GM21447 (cell line): ENCODE data around the gene TMPRSS4.

Source experiments
- ATAC-seq: cut with Tn5 transposase; IDR thresholded peaks from one replicate; pipeline ENCODE4 v1.9.1; 2021; ENCODE audit not compliant: unreplicated experiment

Gene TMPRSS4

DNA sequence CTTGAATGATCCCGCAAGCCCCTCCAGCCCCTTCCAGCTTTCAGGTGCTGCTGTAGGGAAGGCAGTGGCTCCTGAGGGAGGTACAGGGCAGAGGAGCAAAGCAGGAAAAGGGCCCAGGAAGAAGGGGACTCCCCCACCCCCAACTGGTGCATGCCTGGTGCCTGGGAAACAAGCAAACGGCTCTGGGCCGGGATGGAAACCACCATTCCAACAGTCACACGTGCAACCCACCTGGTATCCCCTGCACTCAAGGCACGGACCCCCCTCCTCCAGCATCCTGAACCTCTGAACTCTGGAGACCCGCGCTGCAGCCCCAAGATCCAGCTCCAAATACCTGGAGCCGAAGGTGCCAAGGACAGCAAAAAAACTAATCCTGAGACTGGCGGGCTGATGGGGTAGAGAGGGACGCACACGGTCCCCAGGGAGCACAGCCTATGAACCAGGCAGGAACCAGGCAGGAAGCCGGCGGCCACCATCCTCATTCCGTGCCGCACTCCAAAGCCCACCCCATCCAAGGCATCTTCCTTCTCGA is 75.2 kb downstream of the TMPRSS4 start:
- no peak for ATAC-seq

DNA sequence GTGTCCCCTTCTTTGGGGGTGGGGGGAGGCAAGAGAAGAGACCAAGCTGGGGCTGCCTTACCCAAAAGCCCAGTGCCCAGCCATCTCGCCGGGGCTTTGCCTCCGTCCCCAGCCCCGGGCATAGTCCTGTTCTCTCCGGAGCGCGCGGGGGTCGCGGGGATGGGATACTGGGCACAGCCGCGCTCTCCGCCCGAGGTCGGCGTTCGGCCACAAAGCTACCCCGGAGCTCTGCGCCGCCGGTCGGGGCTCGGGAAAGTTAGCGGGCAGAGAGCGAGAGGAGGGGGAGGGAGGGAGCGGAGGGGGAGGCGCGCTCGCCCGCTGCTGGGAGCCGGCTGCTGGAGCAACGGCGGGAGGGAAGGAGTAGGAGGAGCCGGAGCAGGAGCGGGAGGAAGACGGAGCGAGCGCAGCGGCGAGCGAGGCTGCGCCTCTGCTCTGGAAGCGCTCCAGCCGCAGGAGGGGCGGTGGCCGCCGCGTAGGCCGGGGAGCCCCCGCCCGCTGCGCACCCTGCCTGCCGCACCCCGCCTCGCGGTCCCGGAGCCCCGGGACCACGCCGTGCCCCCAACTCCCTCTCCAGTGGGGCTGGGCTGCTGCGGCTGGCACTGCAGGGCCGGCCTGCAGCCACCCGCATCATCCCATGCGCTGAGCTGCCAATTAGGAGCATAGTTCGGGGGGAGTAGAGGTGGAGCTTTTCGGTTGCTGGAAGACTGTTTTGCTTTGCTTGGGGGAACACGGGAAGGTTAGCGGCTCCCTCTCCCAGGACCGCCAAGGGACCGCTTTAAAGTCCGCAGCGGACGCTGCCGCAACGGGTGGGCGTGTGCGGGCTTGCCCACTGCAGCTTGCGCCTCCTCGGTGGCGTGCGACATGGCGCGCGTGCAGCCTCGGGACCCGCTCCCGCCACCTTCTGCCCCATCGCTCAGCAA is 75.9 kb downstream of the TMPRSS4 start, which contains the start of gene SCN4B:
SCN4B (minus strand) TSS at position 272 of the 920 bp plus-strand sequence; CDS start at position 122, 150 bp downstream.
- ATAC-seq, result no peak

DNA sequence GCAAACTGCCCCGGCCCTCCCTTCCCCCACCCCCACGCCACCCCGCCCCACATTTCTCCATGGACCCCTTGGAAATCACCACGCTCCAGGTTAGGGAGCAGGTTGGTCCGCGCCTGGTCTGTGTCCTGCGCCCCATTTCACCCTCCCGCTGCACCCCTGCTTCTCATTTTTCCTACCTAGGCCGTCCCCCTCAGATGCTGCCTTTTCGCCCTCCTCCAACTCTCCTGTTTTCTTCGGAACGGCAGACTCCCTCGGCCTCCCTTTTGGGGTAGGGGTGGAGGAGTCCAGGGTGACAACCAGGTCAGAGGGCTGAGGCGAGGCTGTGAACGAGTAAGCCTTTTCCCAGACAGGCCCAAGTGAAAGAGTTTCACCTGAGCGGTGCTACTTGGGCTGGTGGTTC is 76.6 kb downstream of the TMPRSS4 start:
- no peak for ATAC-seq

DNA sequence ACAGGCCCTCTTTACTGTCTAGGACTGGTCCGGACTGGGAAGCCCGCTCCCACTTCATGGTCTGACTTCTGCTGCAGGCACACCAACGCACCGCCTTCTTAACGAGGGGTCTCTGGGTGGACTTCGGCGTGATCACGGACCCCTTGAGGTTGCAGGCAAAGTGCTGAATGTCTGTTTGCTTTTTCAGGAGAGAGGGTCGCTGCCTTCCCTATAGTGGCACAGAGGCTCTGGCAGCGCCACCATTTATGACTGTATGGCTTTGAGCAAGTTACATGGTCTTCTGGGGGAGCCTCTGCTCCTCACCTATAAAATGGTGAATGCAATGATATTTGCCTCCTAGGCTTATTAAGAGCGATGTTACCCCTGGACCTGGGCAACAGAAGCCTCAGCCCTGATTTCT is 77.1 kb downstream of the TMPRSS4 start:
- no peak for ATAC-seq

DNA sequence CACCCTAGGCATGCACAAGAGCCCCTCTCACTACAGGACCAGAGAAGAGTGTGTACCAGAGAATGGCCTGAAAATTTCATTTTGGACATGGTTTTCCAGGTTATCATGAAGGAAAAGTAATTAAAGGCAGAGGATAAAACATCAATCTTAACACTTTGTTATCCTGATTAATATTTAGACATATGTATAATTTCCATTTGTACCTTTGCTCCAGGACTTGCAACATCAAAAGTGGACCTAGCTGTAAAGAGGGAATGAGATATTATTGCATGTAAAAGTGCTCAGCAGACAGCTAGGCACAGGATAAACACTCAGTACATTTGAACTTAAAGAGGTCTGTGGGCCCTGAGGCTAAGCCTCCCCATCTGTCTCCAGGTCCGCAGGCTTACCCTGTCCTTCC is 77.8 kb downstream of the TMPRSS4 start:
- ATAC-seq, result no peak

DNA sequence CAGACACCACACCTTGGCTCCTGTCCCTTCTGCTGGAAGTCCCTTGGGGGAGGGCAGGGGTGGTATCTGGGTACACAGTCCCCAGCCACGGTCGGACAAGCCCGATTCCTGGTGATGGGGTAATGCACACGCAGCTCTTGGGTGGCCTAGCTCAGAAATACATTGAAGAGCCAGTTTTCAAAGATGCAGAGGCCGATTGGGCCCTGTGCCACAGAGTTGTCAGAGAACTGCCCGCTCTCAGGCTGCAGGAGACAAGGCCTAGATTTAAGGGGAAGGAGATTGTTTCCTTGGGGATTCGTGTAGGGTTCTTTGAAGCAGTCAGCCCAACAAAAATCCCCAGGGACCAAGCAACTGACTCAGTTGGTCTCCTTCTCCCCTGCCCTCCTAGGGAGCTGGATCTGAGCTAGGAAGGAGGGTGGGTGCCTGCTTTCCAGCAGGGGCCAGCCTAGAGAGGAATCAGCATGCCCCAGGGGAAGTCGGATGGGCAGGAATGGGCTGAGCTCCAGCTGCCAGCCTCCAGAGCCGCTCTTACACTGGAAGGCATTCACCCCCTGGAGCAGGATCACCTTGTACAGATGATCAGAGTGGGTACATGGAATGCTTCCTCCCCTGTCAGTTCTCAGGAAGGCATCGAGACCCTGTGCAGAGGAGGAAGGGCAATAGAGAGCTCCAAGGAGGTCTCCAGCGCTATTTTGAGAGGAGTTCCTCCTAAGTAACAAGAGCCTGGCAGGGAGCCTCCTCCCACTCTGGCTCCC is 79.1 kb downstream of the TMPRSS4 start:
- no peak for ATAC-seq

DNA sequence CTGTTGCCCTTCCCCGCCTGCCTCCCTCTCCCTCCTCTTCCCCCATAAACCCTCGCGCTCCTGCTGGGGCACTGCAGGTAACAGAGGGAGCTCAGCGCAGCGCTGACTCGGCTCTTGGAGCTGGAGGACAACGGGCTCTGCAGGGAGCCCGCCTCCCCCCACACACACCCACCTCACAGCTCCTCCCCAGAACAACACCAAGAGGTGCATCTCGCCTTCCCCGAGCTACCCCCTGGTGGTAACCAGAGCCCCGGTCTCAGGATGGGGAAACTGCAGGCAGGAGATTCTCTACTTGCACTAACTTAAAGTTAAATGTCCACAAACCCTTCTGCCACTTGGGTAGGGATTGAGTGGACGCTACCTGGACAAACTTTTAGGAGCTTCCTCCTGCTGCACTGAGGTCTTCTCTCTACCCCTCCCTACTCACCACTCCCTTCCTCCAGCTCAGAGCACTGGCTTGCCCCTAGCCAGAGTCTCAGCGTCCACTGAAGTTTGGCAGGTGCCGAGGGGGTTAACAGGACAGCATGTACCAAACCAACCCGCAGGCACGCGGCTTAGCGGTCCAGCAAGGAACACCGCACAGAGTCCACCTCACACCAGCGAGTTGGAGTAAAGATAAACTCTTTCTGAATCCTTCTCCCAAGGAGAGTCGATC is 79.8 kb downstream of the TMPRSS4 start:
- ATAC-seq, result no peak

DNA sequence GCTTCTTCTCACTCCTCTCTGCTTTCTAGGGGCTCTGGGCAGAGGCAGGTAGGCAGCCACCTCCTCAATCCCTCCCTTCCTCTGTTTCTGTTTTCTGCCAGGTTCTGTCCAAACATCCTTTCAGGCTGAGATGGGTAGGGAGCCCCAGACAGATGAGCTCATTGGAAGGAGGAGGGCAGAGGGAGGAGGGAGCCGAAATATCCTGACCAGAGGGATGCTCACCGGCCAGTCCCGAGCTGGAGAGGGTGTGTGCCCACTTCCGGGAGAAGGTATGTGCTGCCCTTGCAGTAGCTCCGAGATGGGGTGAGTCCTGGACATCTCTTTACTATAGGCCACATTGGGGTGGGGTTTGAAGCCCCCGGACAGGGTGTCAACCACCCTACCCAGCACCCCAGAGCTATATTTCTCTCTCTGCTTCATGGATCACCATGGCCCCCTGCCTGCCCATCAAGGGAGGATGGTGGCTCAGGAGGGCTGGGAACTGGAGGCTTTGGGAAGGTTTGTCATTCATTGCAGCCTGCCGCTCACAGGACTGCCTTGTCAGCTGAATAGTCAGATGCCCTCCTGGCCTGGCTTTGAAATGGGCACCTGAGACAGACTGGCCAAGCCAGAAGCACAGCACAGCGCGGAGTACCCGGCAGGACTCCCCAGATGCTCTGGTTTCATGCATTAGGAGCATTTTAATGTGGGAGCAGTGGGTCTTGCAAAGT is 80.5 kb downstream of the TMPRSS4 start:
- no peak for ATAC-seq

DNA sequence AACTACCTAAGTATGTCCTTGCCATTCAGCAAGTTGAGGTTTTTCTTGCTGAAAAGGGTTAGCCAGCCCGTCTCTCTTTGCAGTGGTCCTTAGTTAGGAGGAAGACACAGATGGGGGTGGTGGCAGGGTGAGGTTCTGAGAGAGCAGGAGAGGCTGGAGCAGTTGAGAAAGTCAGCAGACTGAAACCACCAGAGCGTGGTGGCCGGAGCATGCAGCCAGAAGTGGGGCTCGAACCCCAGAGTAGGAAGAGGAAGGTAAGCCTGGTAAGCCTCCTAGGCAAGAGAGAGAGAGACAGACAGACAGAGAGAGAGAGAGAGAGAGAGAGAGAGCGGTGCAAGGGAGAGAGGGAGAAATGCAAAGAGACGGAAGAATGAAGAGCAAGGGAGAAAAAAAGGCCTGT is 84.9 kb downstream of the TMPRSS4 start:
- no peak for ATAC-seq

DNA sequence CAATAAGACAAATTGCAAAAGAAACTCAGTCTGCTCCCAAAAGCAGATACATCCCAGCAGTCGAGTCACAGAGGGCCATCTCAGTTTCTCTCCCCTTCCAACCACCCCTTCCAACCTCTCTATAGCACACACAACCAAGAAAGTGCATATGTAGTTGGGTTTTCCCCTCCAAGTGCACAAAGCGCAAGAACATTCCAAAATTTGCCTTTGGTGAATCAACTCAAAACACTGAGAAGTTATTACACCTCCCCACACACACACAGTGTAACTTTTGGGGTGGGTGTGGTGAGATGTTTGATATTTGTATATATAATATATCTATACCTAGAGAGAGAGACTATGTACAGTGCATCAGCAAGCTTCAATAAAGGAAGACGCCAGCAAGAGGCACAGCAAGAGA is 86.0 kb downstream of the TMPRSS4 start:
- ATAC-seq, result no peak

DNA sequence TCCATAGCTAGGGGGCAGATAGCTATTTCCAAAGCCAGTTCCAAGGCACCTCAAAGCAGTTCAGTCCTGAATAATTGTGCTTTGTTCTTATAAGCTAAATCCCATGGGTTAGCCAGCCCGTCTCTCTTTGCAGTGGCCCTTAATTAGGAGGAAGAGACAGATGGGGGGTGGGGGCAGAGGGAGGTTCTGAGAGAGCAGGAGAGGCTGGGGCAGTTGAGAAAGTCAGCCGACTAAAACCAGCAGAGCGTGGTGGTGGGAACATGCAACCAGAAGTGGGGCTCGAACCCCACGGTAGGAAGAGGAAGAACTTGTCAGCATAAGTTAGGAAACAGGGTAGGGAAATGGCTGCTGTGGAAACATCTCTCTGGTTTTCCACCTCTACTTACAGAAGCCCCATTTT is 86.6 kb downstream of the TMPRSS4 start:
- no peak for ATAC-seq

DNA sequence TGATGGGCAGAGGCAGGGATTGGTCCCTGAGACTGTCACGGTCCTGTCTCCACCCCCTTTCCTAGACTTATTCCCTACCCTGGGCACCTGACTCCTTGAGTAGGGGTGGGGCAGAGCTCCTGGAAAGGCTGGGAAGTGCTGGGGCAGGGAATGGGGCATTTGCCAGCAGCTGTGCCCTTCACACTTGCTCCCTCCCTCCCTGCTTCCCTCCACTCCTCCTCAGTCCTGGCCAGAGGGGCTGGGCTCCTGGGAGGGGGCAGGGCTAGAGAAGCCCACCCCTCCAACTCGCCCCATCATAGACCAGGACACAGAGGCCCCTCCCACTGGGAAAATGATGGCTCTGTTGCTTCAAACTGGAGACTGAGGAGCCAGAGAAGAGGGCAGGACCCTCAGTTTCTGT is 88.0 kb downstream of the TMPRSS4 start:
- ATAC-seq, result no peak

DNA sequence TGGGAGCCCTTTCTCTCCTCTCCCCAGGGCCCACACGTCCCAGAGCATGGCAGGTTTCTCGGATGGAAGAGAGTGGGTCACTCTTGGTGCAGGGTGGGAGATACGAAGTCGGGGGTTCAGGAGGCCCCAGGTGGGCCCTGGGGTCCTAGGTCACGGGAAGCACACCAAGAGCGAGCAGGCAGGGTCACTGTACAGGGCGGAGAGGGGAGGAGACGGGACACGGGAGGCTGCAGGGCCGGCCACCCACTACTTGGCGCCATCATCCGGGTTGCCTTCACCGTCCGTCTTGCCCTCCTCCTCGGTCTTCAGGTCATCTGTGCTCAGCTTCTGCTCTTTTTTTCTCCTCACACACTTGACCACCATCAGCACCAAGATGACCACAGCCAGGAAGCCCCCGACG is 89.8 kb downstream of the TMPRSS4 start:
- ATAC-seq, result no peak

DNA sequence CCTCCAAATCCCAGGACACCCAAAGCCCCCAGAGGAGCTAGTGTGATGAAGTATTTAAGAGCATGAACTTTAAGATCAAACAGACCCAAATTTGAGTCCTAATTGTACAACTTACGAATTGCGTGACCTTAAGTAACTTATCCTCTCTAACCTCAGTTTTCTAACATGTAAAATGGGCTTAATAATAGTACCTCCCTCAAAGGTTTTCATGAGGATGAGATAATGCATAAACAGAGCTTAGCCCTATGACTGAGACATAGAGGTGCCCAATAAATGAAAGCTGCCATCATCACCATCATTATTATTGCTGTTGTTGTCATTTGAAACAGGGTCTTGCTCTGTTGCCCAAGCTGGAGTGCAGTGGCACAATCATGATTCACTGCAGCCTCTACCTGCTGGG is 90.4 kb downstream of the TMPRSS4 start:
- ATAC-seq, result no peak

DNA sequence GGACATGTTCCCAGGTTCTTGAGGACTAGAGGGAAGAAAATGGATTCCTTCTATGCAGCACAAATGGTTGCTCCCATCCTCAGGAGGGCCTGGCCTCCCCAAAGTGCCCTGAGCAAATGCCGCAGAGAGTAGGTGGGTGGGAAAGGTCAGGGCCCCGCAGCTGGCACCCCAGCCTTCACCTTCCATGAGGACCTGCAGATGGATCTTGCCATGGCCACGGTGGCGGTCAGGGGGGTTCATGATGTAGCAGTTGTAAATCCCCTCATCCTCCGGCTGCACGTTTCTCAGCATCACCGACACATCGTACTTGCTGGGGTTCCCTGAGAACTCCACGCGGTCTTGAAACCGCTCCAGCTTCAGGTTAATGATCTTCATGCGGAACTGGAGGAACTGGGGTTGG is 91.0 kb downstream of the TMPRSS4 start:
- no peak for ATAC-seq

DNA sequence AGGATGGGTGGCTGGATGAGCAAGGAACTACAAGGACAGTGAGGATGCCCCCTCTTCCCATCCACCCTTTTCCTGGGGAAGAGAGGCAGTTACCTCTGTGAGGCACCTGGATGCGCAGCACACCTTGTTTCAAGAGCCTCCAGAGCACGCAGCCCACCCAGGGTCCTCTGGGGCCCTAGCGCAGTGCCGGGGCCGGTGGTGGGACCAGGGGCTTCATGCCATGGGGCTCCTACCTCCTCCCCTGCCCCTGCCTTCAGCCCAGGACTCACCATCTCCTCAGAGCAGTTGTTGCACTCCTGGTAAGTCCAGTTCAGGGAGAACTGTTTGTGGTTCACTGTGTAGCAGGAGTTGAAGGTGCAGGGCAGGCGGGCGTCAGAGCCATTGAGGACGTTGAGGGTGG is 91.4 kb downstream of the TMPRSS4 start:
- ATAC-seq, result no peak

DNA sequence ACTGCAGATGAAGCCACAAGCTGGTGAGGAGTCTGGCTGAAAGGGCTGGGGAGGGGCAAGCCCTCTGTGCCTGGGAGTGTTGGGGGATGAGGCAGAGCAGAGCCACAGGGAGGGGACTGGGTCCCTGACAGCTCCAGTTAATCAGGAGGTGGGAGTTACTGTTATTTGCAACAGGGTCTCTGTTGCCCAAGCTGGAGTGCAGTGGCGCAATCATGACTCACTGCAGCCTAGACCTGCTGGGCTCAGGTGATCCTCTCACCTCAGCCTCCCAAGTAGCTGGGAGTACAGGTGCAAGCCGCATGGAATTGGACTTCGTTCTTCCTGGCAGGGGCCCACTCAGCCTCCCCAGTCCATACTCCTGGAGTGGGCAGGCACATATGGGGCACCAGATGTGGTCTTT is 91.9 kb downstream of the TMPRSS4 start:
- no peak for ATAC-seq

DNA sequence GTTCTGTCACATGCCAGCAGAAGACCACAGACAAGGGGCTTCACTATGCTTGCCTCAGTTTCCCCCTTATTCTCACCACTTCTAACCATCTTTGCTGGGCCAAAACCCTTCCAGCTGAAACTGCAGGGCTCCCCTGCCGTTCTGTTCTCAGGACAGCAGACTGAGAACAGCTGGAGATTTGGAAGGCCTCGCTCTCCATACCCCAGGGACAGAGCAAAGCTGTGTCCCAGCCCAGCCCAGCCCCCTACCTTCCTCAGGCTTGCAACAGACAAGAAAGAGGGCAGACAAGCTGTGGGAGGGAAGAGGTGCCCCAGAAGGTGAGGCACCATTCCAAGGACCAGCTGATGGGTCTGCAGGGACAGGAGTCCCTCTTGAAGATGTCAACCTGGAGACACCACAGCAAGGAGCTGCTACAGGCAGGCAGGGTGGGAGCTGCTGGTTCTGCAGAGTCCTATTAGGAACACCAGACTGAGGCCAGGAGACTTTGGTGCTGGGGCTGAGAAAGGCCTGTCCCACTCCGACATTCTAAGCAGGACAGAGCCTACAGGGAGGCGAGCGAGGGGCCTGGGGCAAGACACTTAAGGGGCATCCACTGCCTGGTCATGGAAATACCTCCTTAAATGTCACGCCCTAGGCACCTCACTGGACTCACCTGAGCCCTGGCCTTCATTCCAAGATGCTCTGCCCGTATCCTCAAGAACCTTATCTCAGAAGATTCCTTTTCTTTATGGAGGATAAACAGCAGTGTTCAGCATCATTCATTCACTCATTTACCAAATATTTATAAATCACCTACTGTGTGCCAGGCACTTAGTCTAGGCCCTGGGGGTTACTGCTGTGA is 92.6 kb downstream of the TMPRSS4 start:
- ATAC-seq, result no peak

DNA sequence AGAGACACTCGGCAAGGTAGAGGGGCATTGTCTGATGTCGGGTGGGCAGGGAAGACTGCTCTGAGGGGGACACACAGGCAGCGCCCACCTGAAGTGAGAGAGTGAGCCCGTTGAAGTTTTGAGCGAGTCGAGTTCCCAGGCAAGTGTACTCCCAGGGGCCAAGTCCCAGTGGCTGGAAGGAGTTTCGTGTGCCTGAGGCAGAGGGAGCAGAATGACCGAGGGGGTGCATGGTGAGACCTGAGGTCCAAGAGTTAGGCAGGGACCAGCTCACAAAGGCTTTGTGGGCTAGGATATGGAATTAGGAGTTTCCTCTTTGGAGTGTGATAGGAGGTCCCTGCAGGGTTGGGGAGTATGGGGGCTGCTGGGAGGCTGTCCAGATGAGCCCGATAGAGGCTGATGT is 93.4 kb downstream of the TMPRSS4 start:
- no peak for ATAC-seq

DNA sequence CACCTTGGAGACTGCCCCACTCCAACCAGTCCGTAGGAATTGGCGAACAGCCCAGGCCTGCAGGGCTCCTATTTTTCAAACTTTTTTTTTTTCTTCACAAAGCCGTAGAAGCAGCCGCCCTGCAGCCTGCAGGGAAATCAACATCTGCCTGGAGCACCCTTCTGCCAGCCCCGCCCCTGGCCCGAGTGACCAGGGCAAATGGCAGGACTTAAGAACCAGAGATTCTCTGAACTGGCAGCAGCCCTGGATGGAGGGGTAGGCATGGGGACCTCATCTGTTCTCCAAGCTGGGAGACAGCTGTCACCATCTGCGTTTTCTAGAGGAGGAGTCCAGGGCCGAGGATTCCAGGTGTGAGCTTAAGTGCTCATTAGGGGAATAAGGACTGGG is 94.0 kb downstream of the TMPRSS4 start:
- no peak for ATAC-seq
